ENCODE results near the gene DGLUCY.

DNA sequence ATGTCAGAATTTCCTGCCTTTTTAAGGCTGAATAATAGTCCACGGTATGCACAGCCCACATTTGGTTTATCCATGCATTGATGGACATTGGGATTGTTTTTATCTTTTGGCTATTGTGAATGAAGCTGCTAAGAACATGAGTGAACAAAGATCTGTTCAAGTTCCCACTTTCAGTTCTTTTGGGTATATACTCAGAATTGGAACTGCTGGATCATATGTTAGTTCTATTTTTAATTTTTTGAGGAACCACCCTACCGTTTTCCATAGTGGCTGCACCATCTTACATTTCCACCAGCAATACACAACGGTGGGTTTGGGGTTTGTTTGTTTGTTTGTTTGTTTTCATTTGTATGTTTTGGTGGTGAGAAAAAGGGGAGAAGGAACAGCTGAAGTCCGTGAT, 124.2 kb downstream of the DGLUCY start:
- TF ChIP-seq ZNF433 (tag by site-specific recombination; IDR thresholded peaks at IDR 0.05; ENCODE audit: low read depth) (no peak), ZNF274 (IDR thresholded peaks at IDR 0.05; ENCODE audit: low read length) (no peak), ZNF274 (tag by site-specific recombination; IDR thresholded peaks at IDR 0.05; ENCODE audit: borderline replicate concordance) (no peak), KLF7 (tag by site-specific recombination; IDR thresholded peaks at IDR 0.05; ENCODE audit: borderline replicate concordance) (no peak), ZNF2 (tag by site-specific recombination; IDR thresholded peaks at IDR 0.05) (no peak), ZNF416 (tag by site-specific recombination; IDR thresholded peaks at IDR 0.05) (no peak), YY1 (tag by site-specific recombination; IDR thresholded peaks at IDR 0.05) (no peak), SCRT1 (tag by site-specific recombination; IDR thresholded peaks at IDR 0.05; ENCODE audit: borderline replicate concordance) (no peak), TRIM28 (IDR thresholded peaks at IDR 0.05; ENCODE audit: borderline replicate concordance, low read length) (no peak), ZEB2 (tag by site-specific recombination; IDR thresholded peaks at IDR 0.05) (no peak), RBAK (tag by site-specific recombination; IDR thresholded peaks at IDR 0.05) (no peak)
- TF ChIP-seq, protein P1, sequence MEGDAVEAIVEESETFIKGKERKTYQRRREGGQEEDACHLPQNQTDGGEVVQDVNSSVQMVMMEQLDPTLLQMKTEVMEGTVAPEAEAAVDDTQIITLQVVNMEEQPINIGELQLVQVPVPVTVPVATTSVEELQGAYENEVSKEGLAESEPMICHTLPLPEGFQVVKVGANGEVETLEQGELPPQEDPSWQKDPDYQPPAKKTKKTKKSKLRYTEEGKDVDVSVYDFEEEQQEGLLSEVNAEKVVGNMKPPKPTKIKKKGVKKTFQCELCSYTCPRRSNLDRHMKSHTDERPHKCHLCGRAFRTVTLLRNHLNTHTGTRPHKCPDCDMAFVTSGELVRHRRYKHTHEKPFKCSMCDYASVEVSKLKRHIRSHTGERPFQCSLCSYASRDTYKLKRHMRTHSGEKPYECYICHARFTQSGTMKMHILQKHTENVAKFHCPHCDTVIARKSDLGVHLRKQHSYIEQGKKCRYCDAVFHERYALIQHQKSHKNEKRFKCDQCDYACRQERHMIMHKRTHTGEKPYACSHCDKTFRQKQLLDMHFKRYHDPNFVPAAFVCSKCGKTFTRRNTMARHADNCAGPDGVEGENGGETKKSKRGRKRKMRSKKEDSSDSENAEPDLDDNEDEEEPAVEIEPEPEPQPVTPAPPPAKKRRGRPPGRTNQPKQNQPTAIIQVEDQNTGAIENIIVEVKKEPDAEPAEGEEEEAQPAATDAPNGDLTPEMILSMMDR (tag by site-specific recombination; IDR thresholded peaks at IDR 0.05), result no peak
- TF ChIP-seq, protein P2, sequence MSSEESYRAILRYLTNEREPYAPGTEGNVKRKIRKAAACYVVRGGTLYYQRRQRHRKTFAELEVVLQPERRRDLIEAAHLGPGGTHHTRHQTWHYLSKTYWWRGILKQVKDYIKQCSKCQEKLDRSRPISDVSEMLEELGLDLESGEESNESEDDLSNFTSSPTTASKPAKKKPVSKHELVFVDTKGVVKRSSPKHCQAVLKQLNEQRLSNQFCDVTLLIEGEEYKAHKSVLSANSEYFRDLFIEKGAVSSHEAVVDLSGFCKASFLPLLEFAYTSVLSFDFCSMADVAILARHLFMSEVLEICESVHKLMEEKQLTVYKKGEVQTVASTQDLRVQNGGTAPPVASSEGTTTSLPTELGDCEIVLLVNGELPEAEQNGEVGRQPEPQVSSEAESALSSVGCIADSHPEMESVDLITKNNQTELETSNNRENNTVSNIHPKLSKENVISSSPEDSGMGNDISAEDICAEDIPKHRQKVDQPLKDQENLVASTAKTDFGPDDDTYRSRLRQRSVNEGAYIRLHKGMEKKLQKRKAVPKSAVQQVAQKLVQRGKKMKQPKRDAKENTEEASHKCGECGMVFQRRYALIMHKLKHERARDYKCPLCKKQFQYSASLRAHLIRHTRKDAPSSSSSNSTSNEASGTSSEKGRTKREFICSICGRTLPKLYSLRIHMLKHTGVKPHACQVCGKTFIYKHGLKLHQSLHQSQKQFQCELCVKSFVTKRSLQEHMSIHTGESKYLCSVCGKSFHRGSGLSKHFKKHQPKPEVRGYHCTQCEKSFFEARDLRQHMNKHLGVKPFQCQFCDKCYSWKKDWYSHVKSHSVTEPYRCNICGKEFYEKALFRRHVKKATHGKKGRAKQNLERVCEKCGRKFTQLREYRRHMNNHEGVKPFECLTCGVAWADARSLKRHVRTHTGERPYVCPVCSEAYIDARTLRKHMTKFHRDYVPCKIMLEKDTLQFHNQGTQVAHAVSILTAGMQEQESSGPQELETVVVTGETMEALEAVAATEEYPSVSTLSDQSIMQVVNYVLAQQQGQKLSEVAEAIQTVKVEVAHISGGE (tag by site-specific recombination; conservative IDR thresholded peaks at IDR 0.05; ENCODE audit: low read depth), result no peak
- TF ChIP-seq, protein P3, sequence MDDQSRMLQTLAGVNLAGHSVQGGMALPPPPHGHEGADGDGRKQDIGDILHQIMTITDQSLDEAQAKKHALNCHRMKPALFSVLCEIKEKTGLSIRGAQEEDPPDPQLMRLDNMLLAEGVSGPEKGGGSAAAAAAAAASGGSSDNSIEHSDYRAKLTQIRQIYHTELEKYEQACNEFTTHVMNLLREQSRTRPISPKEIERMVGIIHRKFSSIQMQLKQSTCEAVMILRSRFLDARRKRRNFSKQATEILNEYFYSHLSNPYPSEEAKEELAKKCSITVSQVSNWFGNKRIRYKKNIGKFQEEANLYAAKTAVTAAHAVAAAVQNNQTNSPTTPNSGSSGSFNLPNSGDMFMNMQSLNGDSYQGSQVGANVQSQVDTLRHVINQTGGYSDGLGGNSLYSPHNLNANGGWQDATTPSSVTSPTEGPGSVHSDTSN (CRISPR knock-in tag; IDR thresholded peaks at IDR 0.05), result no peak
- TF ChIP-seq, protein P4, sequence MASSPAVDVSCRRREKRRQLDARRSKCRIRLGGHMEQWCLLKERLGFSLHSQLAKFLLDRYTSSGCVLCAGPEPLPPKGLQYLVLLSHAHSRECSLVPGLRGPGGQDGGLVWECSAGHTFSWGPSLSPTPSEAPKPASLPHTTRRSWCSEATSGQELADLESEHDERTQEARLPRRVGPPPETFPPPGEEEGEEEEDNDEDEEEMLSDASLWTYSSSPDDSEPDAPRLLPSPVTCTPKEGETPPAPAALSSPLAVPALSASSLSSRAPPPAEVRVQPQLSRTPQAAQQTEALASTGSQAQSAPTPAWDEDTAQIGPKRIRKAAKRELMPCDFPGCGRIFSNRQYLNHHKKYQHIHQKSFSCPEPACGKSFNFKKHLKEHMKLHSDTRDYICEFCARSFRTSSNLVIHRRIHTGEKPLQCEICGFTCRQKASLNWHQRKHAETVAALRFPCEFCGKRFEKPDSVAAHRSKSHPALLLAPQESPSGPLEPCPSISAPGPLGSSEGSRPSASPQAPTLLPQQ (tag by site-specific recombination; IDR thresholded peaks at IDR 0.05), result no peak
